ENCODE data around the gene MEGF8. TPM values are rescaled to one million over a fixed set of nuclear protein-coding genes. Genes with fewer than 3 reads are reported as not detected.

Gene MEGF8
- total RNA-seq, 1 experiment from 2014 or later: 7.7 TPM

DNA sequence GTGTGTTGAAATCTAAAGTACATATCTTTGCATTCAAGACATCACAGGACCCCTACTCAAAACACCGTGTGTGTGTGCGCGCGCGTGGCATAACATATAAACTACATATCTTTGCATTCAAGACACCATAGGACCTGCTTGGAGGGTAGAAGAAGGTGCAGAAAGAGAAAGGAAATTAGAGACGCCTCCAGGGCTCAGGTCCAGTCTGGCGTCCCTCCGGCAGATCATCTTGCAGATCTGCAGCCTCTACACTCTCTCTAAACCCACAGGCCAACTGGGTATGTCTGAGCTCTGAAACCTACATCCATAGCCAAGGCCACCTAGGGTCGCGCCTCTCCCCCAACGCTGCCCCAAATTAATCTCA is 22.4 kb upstream of the MEGF8 start:
- no peak for DNase-seq
- intact Hi-C loops (cut with micrococcal nuclease): no loop called here
- Histone ChIP-seq H3K36me3 (ENCODE audit: low read depth, low read length) (no peaks in the 10 kb centered on the region), H3K27ac (ENCODE audit: low read length) (no peak overlapping the region), H3K4me1 (ENCODE audit: insufficient read depth, low read length) (no peaks in the 10 kb centered on the region), H3K79me2 (ENCODE audit: low read length) (no peaks in the 10 kb centered on the region), H4K20me1 (ENCODE audit: low read length) (no peaks in the 10 kb centered on the region), H3K4me2 (ENCODE audit: low read length) (no peak overlapping the region), H2AFZ (ENCODE audit: low read length) (no peak overlapping the region), H3K9ac (ENCODE audit: low read length) (no peak overlapping the region), H3F3A (ENCODE audit: low read length, unreplicated experiment) (no peaks in the 10 kb centered on the region), H3K27me3 (ENCODE audit: low read length) (no peaks in the 10 kb centered on the region), H3K9me3 (ENCODE audit: low read length) (no peaks in the 10 kb centered on the region), H3K4me3 (ENCODE audit: low read length) (no peak overlapping the region), H3K9me2 (replicated peaks; ENCODE audit: low read length) (no peaks in the 10 kb centered on the region)
- TF ChIP-seq, protein P1, sequence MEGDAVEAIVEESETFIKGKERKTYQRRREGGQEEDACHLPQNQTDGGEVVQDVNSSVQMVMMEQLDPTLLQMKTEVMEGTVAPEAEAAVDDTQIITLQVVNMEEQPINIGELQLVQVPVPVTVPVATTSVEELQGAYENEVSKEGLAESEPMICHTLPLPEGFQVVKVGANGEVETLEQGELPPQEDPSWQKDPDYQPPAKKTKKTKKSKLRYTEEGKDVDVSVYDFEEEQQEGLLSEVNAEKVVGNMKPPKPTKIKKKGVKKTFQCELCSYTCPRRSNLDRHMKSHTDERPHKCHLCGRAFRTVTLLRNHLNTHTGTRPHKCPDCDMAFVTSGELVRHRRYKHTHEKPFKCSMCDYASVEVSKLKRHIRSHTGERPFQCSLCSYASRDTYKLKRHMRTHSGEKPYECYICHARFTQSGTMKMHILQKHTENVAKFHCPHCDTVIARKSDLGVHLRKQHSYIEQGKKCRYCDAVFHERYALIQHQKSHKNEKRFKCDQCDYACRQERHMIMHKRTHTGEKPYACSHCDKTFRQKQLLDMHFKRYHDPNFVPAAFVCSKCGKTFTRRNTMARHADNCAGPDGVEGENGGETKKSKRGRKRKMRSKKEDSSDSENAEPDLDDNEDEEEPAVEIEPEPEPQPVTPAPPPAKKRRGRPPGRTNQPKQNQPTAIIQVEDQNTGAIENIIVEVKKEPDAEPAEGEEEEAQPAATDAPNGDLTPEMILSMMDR (conservative IDR thresholded peaks at IDR 0.05; ENCODE audit: low read depth, low read length): no peak
- TF ChIP-seq EZH2phosphoT487 (IDR thresholded peaks at IDR 0.05; ENCODE audit: borderline replicate concordance, low read length) (no peak), EZH2 (IDR thresholded peaks at IDR 0.05; ENCODE audit: low read length, unreplicated experiment) (no peak)
- no peak for ATAC-seq
- POLR2A ChIA-PET (ENCODE audit: unreplicated experiment): no interaction called here
- no TSS peak for BruUV-seq (replicated peaks)
- CTCF ChIA-PET: no interaction called here

DNA sequence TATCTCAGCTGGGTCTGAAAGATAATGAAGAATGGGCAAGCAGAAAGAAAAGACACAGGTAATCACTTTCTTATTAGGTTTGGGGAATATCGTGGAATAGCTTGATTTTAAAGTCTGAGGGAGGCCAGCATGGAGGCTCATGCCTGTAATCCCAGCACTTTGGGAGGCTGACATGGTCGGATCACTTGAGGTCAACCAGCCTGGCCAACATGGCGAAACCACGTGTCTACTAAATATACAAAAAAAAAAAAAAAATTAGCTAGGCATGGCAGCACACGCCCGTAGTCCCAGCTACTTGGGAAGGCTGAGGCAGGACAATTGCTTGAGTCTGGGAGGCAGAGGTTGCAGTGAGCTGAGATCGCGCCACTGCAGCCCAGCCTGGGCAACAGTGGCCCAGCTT is 21.6 kb upstream of the MEGF8 start:
- no peak overlapping the region for H3K9ac ChIP-seq (ENCODE audit: low read length)
- no peaks in the 10 kb centered on the region for H3F3A ChIP-seq (ENCODE audit: low read length, unreplicated experiment)
- no peak for ATAC-seq
- no peak overlapping the region for H3K27ac ChIP-seq (ENCODE audit: low read length)
- H3K9me2 ChIP-seq (replicated peaks; ENCODE audit: low read length): no peaks in the 10 kb centered on the region
- ChIA-PET POLR2A (ENCODE audit: unreplicated experiment) (no interaction called here), CTCF (no interaction called here)
- BruUV-seq (replicated peaks): no TSS peak
- H3K4me2 ChIP-seq (ENCODE audit: low read length): no peak overlapping the region
- intact Hi-C loops (cut with micrococcal nuclease): no loop called here
- no peak for DNase-seq
- no peak overlapping the region for H2AFZ ChIP-seq (ENCODE audit: low read length)
- H3K27me3 ChIP-seq (ENCODE audit: low read length): no peaks in the 10 kb centered on the region
- no peaks in the 10 kb centered on the region for H3K36me3 ChIP-seq (ENCODE audit: low read depth, low read length)
- H3K79me2 ChIP-seq (ENCODE audit: low read length): no peaks in the 10 kb centered on the region
- no peaks in the 10 kb centered on the region for H4K20me1 ChIP-seq (ENCODE audit: low read length)
- no peak overlapping the region for H3K4me3 ChIP-seq (ENCODE audit: low read length)
- no peaks in the 10 kb centered on the region for H3K4me1 ChIP-seq (ENCODE audit: insufficient read depth, low read length)
- no peak for TF ChIP-seq EZH2phosphoT487 (IDR thresholded peaks at IDR 0.05; ENCODE audit: borderline replicate concordance, low read length)
- TF ChIP-seq EZH2 (IDR thresholded peaks at IDR 0.05; ENCODE audit: low read length, unreplicated experiment): no peak
- TF ChIP-seq, protein P1 (conservative IDR thresholded peaks at IDR 0.05; ENCODE audit: low read depth, low read length): no peak
- no peaks in the 10 kb centered on the region for H3K9me3 ChIP-seq (ENCODE audit: low read length)

DNA sequence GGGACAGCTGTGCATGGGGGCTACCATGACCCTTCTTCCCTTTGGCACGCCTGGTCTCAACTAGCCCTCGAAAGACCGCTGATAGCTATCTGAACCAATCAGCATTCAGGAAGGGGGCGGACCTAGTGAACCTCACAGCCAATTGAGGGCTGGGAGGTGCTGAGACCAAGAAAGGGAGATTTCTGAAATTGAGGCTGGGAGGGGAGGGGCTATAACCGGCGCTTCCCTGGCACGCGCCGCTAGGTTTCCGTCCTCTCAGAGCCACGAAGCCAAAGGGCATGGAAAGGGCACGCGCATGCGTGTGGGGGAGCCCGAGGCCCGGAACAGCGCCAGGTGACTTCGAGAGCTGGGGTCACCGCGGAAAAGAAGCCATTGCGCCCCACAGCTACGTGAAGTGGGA is 18.8 kb upstream of the MEGF8 start:
- no TSS peak for BruUV-seq (replicated peaks)
- H3K9me3 ChIP-seq (ENCODE audit: low read length): no peaks in the 10 kb centered on the region
- ATAC-seq: no peak
- no peaks in the 10 kb centered on the region for H3K4me1 ChIP-seq (ENCODE audit: insufficient read depth, low read length)
- H2AFZ ChIP-seq (ENCODE audit: low read length): no peak overlapping the region
- H3K79me2 ChIP-seq (ENCODE audit: low read length): no peaks in the 10 kb centered on the region
- H3K4me3 ChIP-seq (ENCODE audit: low read length): no peak overlapping the region
- POLR2A ChIA-PET (ENCODE audit: unreplicated experiment): no interaction called here
- H3K9me2 ChIP-seq (replicated peaks; ENCODE audit: low read length): no peaks in the 10 kb centered on the region
- intact Hi-C loops (cut with micrococcal nuclease): no loop called here
- no peak overlapping the region for H3K9ac ChIP-seq (ENCODE audit: low read length)
- H4K20me1 ChIP-seq (ENCODE audit: low read length): no peaks in the 10 kb centered on the region
- TF ChIP-seq EZH2 (IDR thresholded peaks at IDR 0.05; ENCODE audit: low read length, unreplicated experiment) (no peak), EZH2phosphoT487 (IDR thresholded peaks at IDR 0.05; ENCODE audit: borderline replicate concordance, low read length) (no peak)
- TF ChIP-seq, protein P1 (conservative IDR thresholded peaks at IDR 0.05; ENCODE audit: low read depth, low read length): no peak
- no peaks in the 10 kb centered on the region for H3K36me3 ChIP-seq (ENCODE audit: low read depth, low read length)
- H3K4me2 ChIP-seq (ENCODE audit: low read length): no peak overlapping the region
- no peak for DNase-seq
- CTCF ChIA-PET: no interaction called here
- no peaks in the 10 kb centered on the region for H3F3A ChIP-seq (ENCODE audit: low read length, unreplicated experiment)
- H3K27me3 ChIP-seq (ENCODE audit: low read length): no peaks in the 10 kb centered on the region
- H3K27ac ChIP-seq (ENCODE audit: low read length): no peak overlapping the region
